ENCODE data around the gene MPRIP.
"Not testable (repeated sequence)": the region's sequence is repeated elsewhere in the genome, so short reads cannot be mapped to it uniquely, and the experiment has no call there.

MPRIP gene

GRCh38 chr17:17126131-17127110, 84.2 kb downstream of the MPRIP start:
- no peak for DNase-seq (ENCODE audit: low read depth in 3 of 3)

DNA sequence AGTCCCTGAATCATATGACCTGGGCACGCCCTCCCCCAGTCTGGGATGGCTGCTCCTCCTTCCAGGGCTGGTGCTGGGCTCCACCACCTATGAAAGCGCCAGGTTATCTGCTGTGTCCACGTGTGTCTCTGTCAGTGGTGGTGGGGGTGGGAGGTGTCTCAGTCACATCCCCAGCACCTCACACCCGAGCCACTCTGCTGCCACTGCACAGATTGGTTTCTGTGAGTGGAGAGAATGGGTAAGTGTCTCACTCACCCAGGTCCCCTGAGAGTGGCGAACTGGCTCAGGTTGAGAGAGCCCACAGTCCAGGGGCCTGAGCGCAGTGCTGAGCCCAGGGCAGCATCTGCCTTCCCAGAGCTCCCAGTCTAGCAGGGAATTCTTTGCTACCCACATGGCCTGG, 84.9 kb downstream of the MPRIP start:
- no peak for DNase-seq (ENCODE audit: low read depth in 3 of 3)

GRCh38 chr17:17127730-17128291, 85.6 kb downstream of the MPRIP start:
- no peak for DNase-seq (ENCODE audit: low read depth in 3 of 3)

DNA sequence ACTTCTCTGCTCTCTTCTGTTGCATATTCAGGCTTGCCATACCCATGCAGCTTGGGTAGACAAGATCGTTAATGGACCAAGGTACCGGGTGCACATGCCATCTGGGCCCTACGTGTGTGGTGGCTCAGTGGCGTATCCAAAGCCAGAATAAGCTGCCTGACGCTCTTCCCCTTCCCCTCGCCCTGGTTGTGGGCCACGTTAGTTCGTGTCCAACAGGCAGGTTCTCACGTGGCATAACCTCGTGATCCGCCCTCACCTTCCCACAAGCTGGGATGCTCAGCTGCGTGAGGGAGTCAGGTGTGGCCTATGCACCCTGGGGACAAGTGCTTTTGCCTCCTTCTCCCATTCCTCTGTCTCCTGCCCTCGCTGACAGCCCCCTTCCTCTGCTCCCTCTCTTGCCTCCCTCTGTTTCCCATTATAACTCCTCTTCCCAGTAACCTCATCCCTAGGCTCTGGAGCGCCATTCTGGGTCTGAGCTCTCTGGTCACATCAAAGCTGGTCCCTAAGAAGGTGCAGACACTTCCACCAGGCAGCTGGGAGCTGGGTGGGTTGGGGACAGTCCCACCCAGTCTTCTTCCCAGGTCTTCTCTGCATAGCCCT, 86.3 kb downstream of the MPRIP start:
- DNase-seq (ENCODE audit: low read depth in 3 of 3): no peak

DNA sequence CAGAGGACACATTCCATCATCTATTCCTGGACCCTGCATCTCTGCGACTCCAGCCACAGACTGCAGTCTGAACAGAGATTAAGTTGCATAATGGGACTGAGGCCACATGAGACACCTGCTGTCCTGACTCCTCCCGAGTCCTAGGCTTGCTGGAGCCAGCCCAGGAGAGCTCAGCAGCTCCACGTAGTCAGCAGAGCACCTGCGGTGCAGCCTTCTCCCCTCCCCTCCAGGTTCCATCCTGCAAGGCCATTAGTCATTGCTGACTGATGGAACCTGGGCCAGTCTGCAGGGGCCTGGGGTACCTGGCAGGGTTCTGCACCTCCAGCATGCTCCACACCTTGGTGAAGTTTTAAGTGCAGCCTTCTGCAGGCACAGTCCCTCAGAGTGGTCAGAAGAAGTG, 87.2 kb downstream of the MPRIP start:
- no peak for DNase-seq (ENCODE audit: low read depth in 3 of 3)

GRCh38 chr17:17130077-17130844, 88.0 kb downstream of the MPRIP start:
- DNase-seq (ENCODE audit: low read depth in 3 of 3): no peak

GRCh38 chr17:17131839-17132238, 89.6 kb downstream of the MPRIP start:
- no peak for DNase-seq (ENCODE audit: low read depth in 3 of 3)

DNA sequence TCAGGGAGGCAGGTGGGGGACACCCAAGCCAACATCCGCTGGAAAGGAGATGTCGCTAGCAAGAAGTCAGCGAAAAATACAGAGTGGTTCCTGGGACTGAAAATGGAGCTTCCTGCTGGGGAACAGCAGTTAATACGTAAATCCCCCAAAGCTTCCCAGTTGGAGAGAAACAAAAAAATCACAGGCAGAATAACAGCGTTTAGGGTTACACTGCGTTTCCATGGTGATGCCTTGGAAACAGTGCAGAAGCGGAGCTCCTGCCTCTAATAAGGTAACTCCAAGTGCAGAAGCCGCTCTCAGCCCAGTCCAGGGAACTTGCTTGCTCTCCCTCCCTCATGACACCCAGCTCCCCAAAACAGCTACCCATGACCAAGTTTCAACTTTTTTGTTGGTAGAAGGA, 90.5 kb downstream of the MPRIP start:
- no peak for DNase-seq (ENCODE audit: low read depth in 3 of 3)

DNA sequence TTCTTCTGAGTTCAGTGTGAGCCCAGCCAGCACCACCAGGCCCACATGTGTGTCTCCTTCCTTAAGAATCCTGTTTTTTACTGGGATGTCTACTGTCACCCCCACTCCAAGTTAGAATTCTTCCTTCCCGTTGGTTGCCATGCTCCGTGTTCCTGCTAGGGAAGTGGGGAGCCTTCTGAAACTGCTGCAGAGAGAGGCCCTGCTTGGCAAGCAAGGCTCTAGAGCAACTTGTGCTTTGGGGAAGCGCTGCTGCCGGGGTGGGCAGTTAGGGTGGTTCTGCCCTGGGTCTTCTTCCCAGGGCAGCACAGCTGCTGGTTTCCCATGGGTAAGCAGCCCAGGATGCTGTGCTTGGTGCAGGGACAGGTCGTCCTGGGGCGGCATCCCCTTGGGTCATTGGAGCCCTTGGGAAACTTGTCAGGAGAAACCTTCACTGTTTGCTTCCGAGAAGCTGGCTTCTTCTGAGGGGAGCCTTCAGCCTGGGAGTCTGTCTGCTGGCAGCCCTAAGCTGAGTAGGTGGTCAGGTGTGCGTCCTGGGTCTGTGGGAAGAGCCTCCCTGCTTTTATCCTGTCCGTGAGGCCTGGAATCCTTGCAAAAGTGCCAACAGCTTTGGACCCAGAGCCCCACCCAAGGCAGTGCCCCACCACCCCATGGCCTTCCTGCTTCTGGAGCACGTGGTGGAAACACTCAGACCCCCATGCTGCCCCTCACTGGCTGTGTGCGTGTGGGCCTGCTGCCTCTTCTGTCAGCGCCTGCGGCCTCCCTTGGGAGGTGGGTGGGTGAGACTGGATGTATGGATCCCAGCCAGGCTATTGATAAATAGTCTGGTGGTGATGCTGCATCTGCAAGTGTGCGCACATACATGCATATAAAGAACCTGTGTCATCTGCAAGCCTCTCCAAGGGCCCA, 92.0 kb downstream of the MPRIP start:
- DNase-seq (ENCODE audit: low read depth in 3 of 3): no peak

DNA sequence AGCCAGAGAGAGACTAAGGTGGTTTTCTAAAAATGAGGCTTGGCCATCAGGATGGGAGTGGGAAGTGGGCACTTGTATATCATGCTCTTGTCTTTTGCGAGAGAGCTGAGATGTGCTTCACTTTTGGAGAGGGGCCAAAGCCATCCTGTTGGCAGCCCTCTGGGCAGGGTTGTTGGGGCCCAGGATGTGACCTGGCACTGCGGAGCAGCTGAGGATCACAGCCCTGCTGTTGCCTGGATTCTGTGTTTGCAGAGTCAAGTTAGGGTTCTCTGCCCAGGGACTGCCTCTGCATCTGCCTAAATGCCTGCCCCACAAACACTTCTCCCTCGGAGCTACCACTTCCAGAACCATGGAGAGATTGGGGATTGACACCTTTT, 92.7 kb downstream of the MPRIP start:
- no peak for DNase-seq (ENCODE audit: low read depth in 3 of 3)

DNA sequence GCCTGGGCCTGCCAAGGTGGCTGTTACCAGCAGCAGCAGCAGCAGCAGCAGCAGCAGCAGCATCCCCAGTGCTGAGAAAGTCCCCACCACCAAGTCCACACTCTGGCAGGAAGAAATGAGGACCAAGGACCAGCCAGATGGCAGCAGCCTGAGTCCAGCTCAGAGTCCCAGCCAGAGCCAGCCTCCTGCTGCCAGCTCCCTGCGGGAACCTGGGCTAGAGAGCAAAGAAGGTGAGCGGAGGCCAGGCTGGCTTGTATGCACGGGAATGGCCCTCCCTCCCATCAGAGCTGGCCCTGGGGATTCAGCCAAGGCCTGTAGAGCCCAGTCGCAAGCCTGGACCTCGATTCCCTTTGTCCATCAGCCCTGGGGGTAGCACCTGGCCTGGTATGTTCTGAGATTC, 94.0 kb downstream of the MPRIP start:
- not testable (repeated sequence) for DNase-seq (ENCODE audit: low read depth in 3 of 3)

- DNase-seq (ENCODE audit: low read depth in 3 of 3): no peak
Observed at GRCh38 chr17:17137731-17138585, 95.7 kb downstream of the MPRIP start.

- no peak for DNase-seq (ENCODE audit: low read depth in 3 of 3)
Observed at GRCh38 chr17:17139972-17140589, 97.8 kb downstream of the MPRIP start.

- no peak for DNase-seq (ENCODE audit: low read depth in 3 of 3)
Observed at GRCh38 chr17:17140590-17140980, 98.3 kb downstream of the MPRIP start.

GRCh38 chr17:17141279-17141678, 99.0 kb downstream of the MPRIP start:
- DNase-seq (ENCODE audit: low read depth in 3 of 3): no peak

GRCh38 chr17:17141860-17142552, 99.7 kb downstream of the MPRIP start:
- peak in 1 of 3 experiments; percentile 36 for DNase-seq (ENCODE audit: low read depth in 3 of 3)

DNA sequence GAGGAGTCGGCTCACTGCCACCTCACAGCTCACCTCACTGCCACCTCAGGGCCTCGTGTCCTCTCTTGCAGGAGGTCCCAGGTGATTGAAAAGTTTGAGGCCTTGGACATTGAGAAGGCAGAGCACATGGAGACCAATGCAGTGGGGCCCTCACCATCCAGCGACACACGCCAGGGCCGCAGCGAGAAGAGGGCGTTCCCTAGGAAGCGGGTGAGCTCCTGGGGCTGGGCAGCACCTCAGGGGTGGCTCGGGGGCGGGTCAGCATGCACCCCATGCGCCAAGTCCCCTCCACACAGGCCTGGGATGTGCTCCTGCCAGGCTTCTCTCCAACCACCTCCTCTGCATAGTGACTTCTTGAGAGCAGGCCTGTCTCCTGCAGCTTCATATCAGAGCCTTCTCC, 100.3 kb downstream of the MPRIP start:
- DNase-seq (ENCODE audit: low read depth in 3 of 3): no peak

- DNase-seq (ENCODE audit: low read depth in 3 of 3): no peak
Observed at GRCh38 chr17:17143501-17143900, 101.2 kb downstream of the MPRIP start.

- DNase-seq (ENCODE audit: low read depth in 3 of 3): no peak
Observed at GRCh38 chr17:17144061-17144460, 101.8 kb downstream of the MPRIP start.
